ENCODE data around the gene KRTAP1-1.
"Not testable (repeated sequence)": the region's sequence is repeated elsewhere in the genome, so short reads cannot be mapped to it uniquely, and the experiment has no call there.

Gene KRTAP1-1

DNA sequence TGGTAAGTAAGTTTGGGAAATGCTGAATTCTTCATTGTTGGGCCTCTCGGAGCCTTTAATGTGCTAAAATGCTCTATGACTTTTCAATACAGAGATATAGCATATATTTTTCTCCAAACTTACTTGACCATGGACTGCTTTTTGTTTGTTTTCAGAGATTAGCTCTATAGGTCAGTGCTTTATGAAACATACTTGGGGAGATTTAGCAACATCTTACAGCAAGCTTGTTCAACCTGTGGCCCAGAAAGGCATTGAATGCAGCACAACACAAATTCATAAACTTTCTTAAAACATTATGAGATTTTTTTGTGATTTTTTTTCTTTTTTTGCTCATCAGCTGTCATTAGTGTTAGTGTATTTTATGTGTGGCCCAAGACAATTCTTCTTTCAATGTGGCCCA, 31.3 kb downstream of the KRTAP1-1 start:
- no peak for DNase-seq

- no peak for DNase-seq
Measured at GRCh38 chr17:41009301-41009760, 31.9 kb downstream of the KRTAP1-1 start.

- no peak for DNase-seq
Measured at GRCh38 chr17:41008811-41009210, 32.4 kb downstream of the KRTAP1-1 start, which contains the start of gene KRTAP3-1. Gene KRTAP3-1 (minus strand): TSS chr17:41009128. CDS start chr17:41009074, 54 bp downstream.

DNA sequence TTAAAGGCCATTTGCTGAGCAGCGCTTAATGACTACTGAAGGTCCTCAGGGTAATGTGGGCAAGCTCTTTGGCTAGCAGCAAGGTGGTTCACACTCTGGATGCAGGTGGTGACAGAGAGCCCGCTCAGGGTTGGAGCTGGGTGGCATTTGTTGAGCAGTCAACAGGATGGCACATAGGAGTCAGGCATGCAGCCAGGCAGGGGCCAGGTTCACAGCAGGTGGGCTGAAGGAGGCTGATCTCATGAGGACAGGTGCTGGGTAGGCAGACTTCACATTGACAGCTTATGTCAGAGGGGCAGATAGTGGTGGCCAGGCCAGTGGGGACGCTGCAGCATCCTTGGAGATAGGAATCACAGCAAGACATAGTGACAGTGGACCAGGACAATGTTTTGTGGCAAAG, 36.9 kb downstream of the KRTAP1-1 start:
- no peak for DNase-seq

DNA sequence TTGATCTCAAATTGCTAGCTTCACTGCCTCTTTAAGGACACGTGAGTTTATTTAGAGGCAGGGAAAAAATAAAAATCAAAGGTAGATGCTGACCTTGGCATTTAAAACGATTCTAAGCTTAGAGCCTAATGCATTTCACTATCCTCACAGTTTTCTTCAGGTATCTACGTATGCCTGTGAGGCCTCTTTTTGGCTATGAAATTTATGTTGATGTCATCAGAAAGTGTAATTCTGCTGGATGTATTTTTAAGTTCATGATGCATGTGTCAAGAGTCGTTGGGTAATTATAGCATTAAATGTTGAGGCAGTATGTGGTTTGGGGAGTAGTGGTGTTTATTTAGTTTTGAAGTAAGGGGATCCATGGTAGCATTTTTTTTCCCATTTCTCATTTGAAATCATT, 37.3 kb downstream of the KRTAP1-1 start:
- no peak for DNase-seq

- no peak for DNase-seq
Measured at GRCh38 chr17:41002814-41003213, 38.4 kb downstream of the KRTAP1-1 start.

- no peak for DNase-seq
Measured at GRCh38 chr17:41001795-41002194, 39.5 kb downstream of the KRTAP1-1 start.

DNA sequence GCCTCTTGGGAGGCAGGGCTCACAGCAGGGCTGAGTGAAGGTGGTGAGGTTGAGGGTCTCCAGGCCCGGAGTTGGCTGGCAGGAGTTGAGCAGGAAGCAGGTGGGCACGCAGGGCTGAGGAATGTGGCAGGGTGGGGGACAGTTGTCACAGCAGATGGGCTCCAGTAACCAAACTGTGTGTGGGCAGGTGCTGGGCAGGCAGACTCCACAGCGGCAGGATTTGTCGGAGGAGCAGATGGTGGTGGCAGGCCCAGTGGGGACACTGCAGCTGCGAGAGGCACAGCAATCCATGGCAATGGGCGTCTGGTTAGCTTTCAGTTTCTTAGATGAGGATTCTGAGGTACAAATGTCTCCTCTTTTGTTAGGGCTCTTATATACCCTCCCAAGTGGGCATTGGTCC, 41.7 kb downstream of the KRTAP1-1 start, which contains the start of gene KRTAP3-2:
Gene KRTAP3-2, minus strand, starts transcription at position 344 of the 400 bp plus-strand sequence. Its CDS starts 53 bp downstream, at position 291.
- not testable (repeated sequence) for DNase-seq

DNA sequence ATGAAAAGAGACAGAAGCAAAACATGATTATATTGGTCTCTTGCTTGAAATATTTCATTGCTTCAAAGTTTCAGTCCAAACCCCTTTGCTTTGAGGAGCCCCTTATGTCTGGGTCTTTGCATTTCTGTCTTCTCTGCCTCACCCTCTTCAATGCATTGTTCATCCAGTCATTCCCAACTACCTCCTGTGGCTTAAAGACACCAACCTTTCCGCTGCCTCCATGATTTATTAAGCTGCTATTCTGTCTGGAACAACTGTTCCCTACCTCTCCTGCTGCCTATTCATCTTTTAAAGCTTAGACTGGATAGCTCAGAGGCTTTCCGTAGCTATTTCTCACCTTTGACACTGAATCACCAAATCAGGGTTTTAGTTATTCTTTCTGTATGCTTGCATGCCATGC, 43.9 kb downstream of the KRTAP1-1 start:
- DNase-seq: no peak

DNA sequence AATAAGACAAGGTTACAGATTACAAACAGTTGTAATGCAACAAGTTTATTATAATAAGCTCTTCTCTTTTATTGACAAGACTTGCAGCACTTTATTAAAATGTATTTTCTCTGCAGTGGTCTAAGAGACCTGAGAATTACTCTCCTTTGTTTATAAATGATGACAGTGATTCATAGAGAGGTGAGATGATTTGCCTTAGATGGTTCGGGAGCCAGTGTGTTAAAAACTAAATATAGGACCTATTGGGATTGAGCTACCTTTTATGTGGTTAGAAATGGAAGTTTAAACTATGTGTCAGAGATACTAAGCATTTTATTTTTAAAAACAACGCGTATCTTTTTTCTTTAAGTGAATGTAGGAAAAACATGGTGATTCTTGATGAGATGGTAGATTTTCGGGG, 44.4 kb downstream of the KRTAP1-1 start:
- DNase-seq: no peak

DNA sequence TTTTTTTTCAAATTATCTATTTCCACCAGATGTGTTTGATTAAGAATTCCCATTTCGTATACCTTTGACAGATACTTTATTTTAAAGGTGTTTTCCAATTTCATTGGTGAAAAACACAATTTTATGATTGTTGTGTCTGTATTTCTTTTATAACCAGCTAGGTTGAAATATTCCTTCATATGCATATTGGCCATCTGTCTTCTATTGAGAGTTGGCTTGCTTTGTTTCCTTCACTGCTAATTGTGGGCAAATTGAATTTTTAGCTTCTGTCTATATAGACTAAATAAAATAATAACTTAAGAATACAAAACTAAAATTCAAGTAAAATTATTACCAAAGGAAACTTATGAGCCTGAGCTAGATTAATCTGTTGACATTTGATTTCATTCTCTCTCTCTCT, 46.1 kb downstream of the KRTAP1-1 start:
- DNase-seq: no peak

DNA sequence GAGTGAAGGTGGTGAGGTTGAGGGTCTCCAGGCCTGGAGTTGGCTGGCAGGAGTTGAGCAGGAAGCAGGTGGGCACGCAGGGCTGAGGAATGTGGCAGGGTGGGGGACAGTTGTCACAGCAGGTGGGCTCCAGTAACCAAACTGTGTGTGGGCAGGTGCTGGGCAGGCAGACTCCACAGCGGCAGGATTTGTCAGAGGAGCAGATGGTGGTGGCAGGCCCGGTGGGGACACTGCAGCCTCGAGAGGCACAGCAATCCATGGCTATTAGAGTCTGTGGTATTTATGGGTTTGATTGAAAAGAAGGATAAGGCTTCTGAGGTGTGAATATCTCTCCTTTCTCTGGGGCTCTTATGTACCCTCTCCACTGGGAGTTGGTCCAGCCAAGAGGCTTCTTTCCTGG, 47.4 kb downstream of the KRTAP1-1 start, which contains the start of gene KRTAP3-3:
Gene KRTAP3-3, minus strand, starts transcription at position 326 of the 400 bp plus-strand sequence. Its CDS starts 67 bp downstream, at position 259.
- no peak for DNase-seq

GRCh38 chr17:40993084-40993483, 48.2 kb downstream of the KRTAP1-1 start:
- DNase-seq: no peak

DNA sequence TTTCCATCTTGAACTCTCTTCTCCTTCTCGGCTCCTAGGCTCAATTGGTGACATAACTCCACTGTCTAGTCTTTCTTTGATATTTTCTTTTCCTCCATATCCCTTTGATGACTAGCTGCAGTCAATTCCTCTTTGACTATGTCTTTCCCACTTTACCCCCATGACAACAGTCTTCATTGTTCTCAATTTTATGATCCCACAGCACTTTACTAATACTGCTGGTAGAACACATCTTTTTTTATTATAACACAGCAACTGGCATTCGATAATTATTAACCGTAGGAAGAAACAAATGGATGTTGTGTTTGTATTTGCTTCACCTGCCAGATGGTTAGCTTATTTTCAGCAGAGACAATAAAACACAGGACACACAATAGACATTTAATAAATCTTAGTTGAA, 48.6 kb downstream of the KRTAP1-1 start:
- DNase-seq: no peak

Data from cortex of kidney (tissue), 1 donor.